GM18861 (cell line): Measurements from ENCODE around the gene RBMS1.

Experiments used
- ATAC-seq: cut with Tn5 transposase; IDR thresholded peaks from one replicate; pipeline ENCODE4 v1.9.1; 2021; ENCODE audit not compliant: unreplicated experiment

Gene RBMS1

DNA sequence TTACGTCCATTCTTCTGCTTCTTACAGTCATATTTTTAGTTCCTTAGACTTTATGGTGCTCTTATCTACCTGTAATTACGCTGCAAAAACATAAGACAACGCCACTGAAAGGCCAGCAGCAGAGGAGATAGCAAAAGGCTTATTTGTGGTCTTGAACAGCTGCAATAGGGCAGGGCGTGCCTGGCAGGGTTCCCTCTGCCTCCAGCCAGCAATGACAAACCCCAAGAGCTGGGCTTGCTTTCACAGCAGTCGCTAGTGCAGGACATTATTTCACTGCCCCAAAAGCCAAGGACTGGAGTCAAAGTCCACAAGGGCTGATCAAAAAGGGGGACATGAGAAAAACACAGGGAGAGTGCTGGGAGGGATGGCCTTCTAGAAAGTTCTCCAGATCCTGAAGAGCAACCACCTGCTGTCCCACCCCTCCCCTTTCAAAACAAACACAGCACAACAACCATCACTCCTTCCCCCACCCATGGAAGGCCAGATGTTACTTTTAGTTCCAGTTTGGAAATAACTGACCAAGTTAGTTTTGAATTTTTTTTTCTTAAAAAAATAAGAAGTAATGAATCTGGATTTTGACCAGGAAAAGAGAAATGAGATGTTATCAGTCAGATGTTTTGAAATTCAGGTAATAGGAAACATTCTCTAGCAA is 127.8 kb downstream of the RBMS1 start:
- no peak for ATAC-seq

DNA sequence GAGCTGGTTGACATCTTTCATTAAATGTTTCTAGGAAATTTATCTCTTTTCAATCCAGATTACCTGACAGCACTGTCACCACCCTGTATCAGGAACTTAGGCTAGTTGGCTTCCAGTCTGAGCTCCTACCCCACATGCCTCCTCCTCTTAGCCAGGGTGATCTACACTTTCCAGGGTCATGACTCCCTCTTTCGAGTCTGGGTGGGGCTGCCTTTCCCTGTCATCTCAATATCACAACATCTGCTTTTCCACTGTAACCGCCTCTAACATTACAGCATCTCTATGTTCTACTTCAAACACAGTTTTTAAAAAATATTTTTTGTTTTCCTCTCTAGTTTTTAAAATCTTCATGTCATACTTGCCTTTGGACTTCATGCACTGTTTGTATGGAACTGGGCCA is 129.2 kb downstream of the RBMS1 start:
- ATAC-seq, result no peak

DNA sequence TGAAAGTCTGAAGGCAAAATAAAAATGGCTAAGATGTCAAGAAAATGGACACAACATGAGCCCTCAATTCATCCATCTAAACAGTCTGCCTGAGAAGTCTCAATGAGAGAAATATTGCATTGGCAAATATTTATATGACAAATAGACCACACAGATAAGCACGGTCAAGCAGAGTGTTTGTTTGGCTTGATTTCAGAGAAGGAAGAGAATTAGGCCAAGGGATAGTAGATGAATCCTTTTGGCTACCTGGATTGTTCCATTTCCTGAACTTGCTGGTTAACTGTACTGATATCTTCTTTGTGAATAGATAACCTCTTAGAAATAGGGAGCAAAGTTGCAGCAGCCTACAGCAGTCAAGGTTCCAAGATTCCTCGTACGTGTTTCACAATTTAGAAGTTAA is 129.6 kb downstream of the RBMS1 start:
- no peak for ATAC-seq

DNA sequence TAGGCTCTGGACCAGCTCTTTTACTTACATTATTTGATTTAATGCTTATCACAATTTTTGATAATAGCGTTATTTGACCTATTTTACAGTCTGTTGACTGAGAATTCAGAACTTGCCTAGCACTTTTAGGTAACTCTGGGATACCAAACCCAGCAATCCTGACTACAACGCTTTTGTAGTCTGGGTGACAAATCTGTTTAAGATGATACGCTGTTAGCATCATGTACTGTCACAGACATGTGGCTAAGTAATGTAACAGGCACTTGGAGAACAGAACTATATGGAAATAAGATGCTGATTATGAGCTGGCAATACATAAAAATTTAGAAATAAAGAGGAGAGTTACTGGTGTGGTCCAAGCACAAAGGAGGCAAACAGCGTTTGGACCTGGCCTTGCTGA is 130.6 kb downstream of the RBMS1 start:
- no peak for ATAC-seq

DNA sequence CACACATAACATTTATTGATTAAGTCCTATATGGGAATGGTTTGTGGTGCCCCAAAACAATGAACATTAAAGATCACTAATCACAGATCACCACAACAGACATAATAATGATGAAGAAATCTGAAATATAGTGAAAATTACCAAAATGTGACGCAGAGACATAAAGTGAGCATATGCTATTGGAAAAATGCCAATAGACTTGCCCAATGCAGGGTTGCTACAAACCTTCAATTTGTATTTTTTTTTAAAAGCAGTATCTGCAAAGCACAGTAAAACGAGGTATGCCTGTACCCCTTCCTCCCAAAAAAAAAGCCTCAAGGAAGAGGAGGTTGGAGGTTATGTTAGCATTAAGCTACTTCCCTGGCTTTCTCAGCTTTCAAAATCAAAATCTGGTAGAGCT is 131.1 kb downstream of the RBMS1 start:
- no peak for ATAC-seq

DNA sequence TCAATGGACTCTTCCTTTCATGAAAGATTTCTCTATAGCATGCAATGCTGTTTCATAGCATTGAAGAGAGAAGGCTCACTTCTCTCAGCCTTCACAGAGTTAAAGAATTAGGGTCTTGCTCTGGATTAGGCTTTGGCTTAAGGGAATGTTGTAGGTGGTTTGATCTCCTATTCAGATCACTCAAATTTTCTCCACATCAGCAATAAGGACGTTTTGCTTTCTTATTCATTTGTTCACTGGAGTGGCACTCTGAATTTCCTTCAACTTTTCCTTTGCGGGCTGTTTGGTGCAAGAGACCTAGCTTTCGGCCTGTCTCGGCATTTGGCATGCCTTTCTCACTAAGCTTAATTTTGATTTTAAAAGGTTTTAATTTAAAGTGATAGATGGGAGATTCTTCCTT is 131.6 kb downstream of the RBMS1 start:
- ATAC-seq, result no peak

DNA sequence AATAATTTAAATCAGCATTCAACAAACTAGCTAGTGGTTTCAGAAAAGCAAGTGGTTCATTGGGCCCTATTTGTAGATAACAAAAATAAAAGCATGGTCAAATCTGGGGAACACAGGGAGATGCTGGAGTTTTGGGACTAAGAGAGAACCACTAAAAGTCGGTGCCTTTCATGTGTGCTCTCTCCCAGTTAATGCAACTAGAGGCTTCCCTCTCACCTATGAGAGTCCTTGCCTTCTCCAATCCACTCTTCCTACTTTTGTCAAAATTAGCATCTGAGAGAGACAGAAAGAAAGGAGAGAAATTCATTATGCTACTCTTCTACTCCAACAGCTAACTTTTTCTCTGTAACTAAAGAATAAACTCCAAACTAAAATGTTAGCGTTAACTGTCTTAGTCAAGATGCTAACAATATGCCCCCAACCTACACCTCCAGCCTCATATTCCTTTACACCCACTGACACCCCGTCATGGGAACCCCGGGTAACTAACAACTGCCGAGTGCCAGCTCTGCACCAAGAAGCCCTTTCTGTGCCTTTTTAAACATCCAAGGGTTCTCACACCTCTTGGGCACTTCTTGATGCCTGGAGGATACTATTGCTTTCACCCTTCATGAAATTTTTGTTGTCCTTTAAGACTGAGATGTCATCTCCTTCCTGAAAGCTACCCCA is 133.4 kb downstream of the RBMS1 start:
- no peak for ATAC-seq

DNA sequence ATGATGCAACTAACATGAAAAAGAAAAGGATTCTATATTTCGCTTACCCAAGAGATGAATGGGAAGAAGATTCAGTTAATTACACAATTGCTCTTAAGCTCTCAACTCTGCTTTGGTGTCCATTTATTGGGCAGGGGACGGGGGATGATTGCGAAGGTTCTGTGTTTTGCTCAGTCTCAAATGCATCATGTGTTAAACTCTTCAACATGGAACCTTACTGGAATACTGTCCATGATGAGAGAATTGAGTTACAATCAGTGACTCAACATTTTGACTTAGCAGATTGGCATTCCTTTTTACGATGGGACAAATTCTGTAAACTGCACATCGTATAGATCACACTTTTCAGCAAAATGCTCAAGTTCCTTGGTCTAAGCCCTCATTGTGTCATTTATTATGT is 135.6 kb downstream of the RBMS1 start:
- no peak for ATAC-seq

DNA sequence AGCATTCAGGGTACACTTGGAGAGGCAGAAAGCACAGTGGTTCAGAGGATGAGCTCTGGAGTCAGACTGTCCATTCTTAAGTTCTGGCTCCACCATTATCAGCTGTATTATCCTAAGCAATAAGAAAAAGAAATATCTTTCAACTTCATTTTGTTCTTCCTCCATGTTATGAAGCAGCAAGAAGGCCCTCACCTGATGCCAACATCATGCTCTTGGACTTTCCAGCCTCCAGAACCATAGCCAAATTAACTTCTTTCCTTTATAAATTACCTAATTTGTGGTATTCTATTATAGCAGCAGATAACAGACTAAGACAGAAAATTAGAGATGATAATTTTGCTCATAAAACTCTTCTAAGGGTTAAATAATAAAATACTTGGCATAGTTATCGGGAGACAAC is 137.1 kb downstream of the RBMS1 start:
- ATAC-seq, result no peak

DNA sequence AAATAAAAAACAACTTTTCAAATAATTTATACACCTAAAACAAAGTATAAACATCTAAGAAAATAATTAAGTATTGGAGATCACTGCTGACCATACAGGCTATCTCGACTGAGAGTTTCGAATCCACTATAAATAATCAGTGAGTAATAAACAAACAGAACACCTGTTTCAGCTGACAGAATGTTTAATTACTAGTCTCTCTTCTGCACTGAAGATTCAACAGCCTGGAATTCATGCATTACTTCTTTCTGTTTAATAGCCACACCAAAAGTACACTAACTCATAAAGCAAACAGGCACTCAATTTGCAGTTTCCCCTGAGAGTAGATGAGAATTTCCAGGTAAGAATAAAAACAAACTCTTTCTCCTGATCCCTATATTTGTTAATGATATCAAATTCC is 138.5 kb downstream of the RBMS1 start:
- no peak for ATAC-seq

DNA sequence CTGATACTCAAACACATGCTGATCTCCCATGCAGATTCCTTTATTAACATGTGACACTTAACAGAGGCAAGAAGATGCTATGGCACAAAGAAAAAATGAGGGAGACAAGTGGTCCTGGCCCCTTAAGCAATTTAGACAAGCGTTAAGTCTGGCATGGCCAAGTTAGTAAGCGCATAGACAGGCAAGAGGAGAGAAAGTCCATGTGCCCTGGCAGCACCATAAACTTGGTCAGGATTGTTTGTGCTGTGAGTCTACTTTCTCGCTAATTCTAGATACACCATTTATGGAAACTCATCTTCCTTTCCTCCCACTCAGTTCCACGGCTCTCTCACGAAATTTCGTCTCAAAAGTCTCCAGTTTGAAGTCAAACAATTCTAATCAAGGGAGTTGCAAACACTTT is 138.9 kb downstream of the RBMS1 start:
- ATAC-seq, result no peak

DNA sequence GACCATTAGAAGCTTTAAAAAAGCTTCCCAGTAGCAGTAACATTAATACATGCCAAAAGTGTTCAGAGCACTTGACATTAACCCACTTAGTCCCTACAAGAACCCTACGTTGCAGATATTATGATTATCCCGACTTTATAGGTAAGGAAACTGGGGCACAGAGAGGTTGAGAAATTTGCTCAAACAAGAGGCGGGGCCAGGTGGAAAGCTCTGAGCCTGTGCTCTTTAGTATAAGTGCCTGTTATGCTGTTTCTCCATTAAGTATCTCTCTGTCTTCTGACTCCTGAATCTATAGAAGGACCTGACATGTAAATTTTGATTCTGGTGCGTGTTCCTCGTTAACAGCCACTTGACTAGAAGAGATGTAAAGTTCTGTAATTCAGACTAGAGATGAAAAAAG is 139.8 kb downstream of the RBMS1 start:
- no peak for ATAC-seq

DNA sequence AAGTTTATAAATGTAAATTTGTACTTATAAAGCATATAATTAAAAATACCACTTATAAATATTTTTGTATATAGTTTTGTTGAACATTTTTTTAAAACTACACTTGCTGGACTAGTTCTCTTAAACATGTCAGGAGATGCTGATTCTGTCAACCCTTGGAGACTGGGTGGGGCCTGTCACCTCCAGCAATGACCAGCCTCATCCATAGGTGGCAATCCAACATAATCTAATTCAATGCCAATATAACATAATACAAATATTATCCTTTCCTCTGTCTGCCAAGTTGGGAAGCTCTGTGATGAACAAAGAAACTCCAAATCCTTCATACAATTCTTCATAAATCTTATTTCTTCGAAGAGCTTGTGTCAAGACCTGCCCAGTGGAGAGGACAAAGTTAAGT is 140.4 kb downstream of the RBMS1 start:
- ATAC-seq, result no peak

DNA sequence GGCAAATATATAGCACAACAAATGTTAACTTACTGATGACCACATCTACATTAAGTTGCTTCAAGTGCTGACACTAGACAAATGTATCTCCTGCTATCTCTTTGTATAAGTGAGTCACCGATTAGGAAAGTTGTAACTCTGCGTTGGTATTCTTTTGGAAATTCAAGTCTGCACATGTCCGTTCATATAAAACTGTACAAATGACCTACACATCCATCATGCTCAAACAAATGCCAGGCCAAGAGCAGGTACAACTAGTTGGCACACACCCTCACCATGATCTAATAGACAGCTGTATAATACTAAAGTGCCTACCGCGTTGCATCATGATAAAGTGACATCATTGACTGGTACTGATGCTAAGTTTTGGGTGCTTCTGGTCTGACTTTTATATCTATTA is 141.1 kb downstream of the RBMS1 start:
- ATAC-seq, result no peak

DNA sequence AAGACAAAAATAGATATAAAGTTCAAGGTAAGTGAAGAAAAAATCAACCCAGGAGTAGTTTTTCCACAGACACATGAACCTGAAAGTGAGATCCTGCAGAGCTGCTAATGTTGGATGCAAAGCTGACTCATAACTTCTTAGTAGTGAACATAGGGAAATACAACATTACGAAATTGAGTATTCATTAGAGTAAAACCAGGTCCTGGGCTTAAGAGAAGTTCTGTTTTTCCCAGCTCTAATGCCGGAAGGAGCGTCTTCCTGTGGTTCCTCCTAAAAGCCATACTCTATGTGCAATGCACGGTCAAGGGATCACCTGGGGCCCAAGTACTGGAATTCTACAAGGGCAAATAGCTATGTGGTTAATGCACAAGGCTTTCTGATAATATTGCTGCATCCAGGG is 141.7 kb downstream of the RBMS1 start:
- ATAC-seq, result no peak

DNA sequence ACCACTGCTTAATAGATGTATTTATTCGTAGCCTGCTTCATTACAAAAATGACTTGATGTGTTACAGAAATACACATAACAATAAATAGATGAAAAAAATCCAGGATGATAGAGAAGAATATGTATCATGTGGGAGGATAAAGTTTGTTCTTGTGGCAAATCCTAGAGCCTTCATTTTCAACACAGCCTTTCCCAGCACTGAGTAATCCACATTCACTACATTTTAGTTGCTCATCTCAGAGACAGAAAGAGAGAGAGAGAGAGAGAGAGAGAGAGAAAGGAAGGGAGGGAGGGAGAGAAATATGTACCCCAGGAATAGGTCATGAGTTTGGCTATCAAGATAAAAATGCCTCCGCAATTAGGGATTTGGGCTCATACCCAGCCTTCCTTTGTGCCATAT is 144.3 kb downstream of the RBMS1 start:
- ATAC-seq, result no peak

DNA sequence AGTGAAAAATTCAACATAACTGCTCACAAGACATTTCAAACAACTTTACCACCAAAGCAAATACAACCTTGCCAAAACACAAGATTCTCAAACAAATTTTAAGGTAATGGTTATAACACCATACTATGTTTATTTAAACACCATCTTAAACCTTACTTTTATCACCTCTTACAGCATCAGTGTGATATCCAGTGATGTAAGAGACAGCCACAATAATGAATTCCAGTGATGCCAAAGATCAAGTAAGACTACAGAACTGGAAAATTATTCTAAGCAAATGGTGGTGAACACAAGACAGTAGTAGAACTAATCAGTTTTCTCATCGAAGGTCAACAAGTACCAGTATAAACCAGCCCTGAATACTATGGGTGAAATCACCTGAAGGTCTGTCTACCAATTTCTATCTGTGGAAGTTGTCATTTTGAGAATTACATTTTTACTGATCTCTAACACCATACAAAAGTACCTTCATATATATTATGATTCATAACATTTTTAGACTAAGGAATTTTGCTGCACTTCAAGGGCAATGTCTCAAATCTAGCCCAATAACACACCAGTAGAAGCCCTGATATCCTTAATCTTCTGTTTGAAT is 146.2 kb downstream of the RBMS1 start:
- ATAC-seq, result no peak

DNA sequence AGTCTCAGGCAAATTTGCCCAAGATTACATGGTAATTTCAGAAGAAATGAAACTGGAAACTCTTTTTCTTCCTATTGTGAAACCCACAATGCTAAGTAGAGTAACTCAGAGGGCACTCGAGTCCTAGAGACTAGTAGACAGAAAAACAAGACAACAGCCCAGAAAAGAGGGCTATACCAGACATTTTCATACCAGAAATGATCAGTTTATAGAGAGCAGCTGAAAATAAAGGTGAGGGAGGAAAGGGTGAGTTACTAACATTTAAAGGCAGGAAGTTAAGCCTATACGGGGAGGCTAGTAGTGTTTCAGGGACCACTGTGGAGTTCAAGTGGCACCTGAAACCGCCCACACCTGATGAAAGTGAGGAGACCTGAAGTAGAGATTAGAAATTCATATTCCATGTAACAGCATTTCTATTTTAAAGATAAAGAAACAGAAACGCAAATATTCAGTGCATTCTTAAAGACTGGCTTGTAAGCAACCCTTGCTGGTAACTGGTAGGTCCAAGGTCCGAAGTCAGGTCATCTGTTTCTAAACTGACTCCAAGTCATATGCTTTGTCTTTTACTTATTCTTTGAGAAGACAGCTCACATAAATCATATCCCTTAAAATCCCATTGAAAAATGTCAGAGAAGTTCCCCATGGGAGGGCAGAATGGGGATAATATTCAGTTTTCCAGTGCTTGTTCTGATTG is 148.4 kb downstream of the RBMS1 start:
- no peak for ATAC-seq

DNA sequence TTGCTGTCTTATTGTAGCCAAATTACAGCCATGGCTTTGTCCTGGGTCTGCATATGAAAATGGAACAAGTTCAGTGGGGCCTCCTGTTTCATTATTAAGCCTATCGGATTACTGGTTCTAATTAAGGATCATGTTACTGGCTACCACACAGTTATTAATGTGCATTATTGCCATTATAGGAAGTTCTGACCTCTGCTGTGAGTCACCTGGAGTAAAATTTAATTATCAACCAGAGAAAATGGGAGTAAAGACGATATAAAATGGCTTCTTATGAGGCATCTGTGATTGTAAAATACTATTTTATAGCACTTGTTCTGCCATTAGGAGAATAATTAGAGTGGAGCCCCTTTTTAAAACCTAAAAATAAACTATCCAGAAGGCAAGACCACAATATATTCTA is 150.2 kb downstream of the RBMS1 start:
- ATAC-seq, result no peak

DNA sequence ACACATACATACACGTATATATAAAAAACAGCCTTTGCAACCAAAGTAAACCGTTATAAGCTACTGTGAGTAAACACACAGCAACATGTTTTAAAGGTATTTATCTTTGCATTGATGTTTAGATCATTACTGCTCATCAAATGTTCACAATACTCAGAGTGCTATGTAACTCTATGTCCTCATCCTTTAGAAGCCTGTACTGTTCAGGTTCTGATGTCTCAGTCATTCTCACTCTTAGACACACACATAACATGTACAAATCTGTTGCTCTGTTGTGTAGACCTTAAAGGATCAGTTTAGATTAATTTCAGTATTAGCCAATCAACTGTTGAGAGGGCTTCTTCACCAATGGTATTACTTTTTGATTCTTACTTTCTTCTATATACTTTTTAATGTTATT is 153.9 kb downstream of the RBMS1 start:
- no peak for ATAC-seq

DNA sequence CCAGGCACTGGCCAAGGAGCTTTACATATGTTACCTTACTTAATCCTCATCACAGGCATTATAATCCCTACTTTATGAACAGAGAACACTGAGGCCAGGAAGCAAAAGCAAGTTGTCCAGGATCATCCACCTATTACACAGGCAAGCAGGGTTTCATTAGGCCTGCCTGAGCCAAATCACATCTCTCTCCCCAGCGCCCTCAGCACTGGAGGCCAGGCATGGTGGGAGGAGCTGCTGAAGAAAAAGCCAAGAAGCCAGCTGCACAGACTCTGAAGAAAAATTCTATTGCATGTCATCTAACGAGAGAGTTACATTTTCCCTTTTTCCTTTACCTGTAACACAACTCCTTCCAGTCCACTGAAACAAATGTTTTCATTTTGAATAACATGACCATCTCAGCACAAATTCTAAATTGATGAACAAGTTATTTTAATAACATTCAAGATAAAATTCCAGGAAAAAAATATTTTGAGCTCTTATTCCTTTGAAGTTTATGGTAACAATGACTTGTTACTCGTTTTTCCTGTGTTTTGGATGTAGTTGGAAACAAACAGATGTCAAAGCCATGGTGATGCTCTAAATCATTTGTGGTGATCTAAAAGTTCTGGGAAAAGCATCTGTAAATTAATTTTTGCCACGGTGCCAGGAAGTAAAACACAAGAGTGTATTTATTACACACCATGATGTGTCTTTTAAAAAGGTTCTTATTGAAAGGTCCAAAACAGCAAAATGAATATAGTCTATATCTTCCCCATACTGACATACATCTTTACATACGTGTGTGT is 154.5 kb downstream of the RBMS1 start:
- ATAC-seq, result no peak
